ENCODE data around the gene WDR27. TPM values are rescaled to one million over a fixed set of nuclear protein-coding genes. Genes with fewer than 3 reads are reported as not detected.
A peak's percentile ranks its signal among the peaks of the same experiment; 100 is the strongest.

Gene WDR27
- total RNA-seq, 1 donor from 2014 or later, result 16.8 TPM

GRCh38 chr6:169425628-169426370 is 276.0 kb downstream of the WDR27 start:
- no peak for TF ChIP-seq CTCF (IDR thresholded peaks at IDR 0.05; ENCODE audit: insufficient read depth, low read length, severe bottlenecking)
- H3K27me3 ChIP-seq (ENCODE audit: control insufficient read depth, insufficient read depth, low read length), result no peaks in the 10 kb centered on the region
- FAIRE-seq (no peak), DNase-seq (ENCODE audit: low read depth) (no peak)
- H3K4me3 ChIP-seq (ENCODE audit: low read depth, low read length), result no peak overlapping the region
- H3K36me3 ChIP-seq (ENCODE audit: control insufficient read depth, insufficient read depth, low read length), result no peaks in the 10 kb centered on the region

- Histone ChIP-seq H3K27me3 (ENCODE audit: control insufficient read depth, insufficient read depth, low read length) (no peaks in the 10 kb centered on the region), H3K4me3 (ENCODE audit: low read depth, low read length) (no peak overlapping the region), H3K36me3 (ENCODE audit: control insufficient read depth, insufficient read depth, low read length) (no peaks in the 10 kb centered on the region)
- TF ChIP-seq CTCF (IDR thresholded peaks at IDR 0.05; ENCODE audit: insufficient read depth, low read length, severe bottlenecking), result no peak
- FAIRE-seq (no peak), DNase-seq (ENCODE audit: low read depth) (no peak)
Observed at GRCh38 chr6:169424821-169425240, 277.0 kb downstream of the WDR27 start.

- no peak overlapping the region for H3K4me3 ChIP-seq (ENCODE audit: low read depth, low read length)
- FAIRE-seq, result peak; percentile 32
Observed at GRCh38 chr6:169424149-169424804, 277.6 kb downstream of the WDR27 start.

GRCh38 chr6:169421586-169422264 is 280.1 kb downstream of the WDR27 start:
- Histone ChIP-seq H3K27me3 (ENCODE audit: control insufficient read depth, insufficient read depth, low read length) (no peaks in the 10 kb centered on the region), H3K36me3 (ENCODE audit: control insufficient read depth, insufficient read depth, low read length) (no peaks in the 10 kb centered on the region), H3K4me3 (ENCODE audit: low read depth, low read length) (no peak overlapping the region)
- DNase-seq (ENCODE audit: low read depth) (no peak), FAIRE-seq (no peak)
- TF ChIP-seq CTCF (IDR thresholded peaks at IDR 0.05; ENCODE audit: insufficient read depth, low read length, severe bottlenecking), result no peak

More at GRCh38 chr6:169424149-169424804, 277.6 kb downstream of the WDR27 start:
- H3K27me3 ChIP-seq (ENCODE audit: control insufficient read depth, insufficient read depth, low read length), result no peaks in the 10 kb centered on the region
- no peaks in the 10 kb centered on the region for H3K36me3 ChIP-seq (ENCODE audit: control insufficient read depth, insufficient read depth, low read length)
- no peak for TF ChIP-seq CTCF (IDR thresholded peaks at IDR 0.05; ENCODE audit: insufficient read depth, low read length, severe bottlenecking)
- no peak for DNase-seq (ENCODE audit: low read depth)

GRCh38 chr6:169420912-169421543 is 280.8 kb downstream of the WDR27 start:
- H3K27me3 ChIP-seq (ENCODE audit: control insufficient read depth, insufficient read depth, low read length), result no peaks in the 10 kb centered on the region
- no peak for FAIRE-seq
- no peak for DNase-seq (ENCODE audit: low read depth)
- H3K36me3 ChIP-seq (ENCODE audit: control insufficient read depth, insufficient read depth, low read length), result no peaks in the 10 kb centered on the region
- TF ChIP-seq CTCF (IDR thresholded peaks at IDR 0.05; ENCODE audit: insufficient read depth, low read length, severe bottlenecking), result peak; percentile 25
- H3K4me3 ChIP-seq (ENCODE audit: low read depth, low read length), result no peak overlapping the region
